ACC112 (cell line): Measurements from ENCODE around the gene SLC35A4.

Experiments
- H2AFZ ChIP-seq: fragments of 200-600 bp; sonication (generic); one replicate; pipeline ENCODE4 v1.6.0; 2017; ENCODE audit warnings: antibody characterized with exemption, low read length; ENCODE audit not compliant: unreplicated experiment
- H3K27ac ChIP-seq: fragments of 200-600 bp; sonication (generic); 2 replicates; pipeline ENCODE4 v1.5.1; 2014; ENCODE audit warnings: low read depth, mild to moderate bottlenecking, antibody characterized with exemption, low read length, moderate library complexity
- H3K27me3 ChIP-seq: fragments of 200-600 bp; sonication (generic); 2 replicates; pipeline ENCODE4 v1.6.1; 2014; ENCODE audit warnings: mild to moderate bottlenecking, antibody characterized with exemption, low read length, moderate library complexity, mixed read lengths; ENCODE audit not compliant: insufficient read depth
- H3K36me3 ChIP-seq: fragments of 200-600 bp; sonication (generic); 2 replicates; pipeline ENCODE4 v1.6.1; 2016; ENCODE audit warnings: mild to moderate bottlenecking, antibody characterized with exemption, low read length, moderate library complexity, mixed read lengths; ENCODE audit not compliant: insufficient read depth
- H3K4me1 ChIP-seq: fragments of 200-600 bp; sonication (generic); one replicate; pipeline ENCODE4 v1.6.1; 2016; ENCODE audit warnings: low read length, mixed read lengths; ENCODE audit not compliant: insufficient read depth, unreplicated experiment, control insufficient read depth
- H3K4me3 ChIP-seq: fragments of 200-600 bp; sonication (generic); 2 replicates; pipeline ENCODE4 v1.5.1; 2014; ENCODE audit warnings: mild to moderate bottlenecking, low read depth, low read length
- H3K79me2 ChIP-seq: fragments of 200-600 bp; sonication (generic); one replicate; pipeline ENCODE4 v1.6.0; 2016; ENCODE audit warnings: low read length; ENCODE audit not compliant: control insufficient read depth, unreplicated experiment, insufficient read depth

The SLC35A4 gene

DNA sequence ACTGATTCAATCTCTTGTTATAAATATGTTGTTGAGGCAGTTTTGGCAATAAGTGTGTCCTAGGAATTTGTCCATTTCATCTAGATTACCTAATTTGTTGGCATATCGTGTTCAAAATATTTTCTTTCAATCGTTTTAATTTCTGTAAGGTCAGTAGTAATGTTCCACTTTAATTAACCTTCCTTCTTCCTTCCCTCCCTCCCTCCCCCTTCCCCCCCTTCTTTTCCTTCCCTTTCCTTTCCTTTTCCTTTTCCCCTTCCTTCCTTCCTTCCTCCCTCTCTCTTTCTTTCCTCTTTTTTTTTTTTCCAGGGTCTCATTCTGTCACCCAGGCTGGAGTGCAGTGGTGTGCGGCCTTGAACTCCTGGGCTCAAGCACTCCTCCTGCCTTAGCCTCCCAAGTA, 41.3 kb downstream of the SLC35A4 start:
- Histone ChIP-seq H3K27me3 (no peaks in the 10 kb centered on the region), H3K27ac (no peak overlapping the region), H3K79me2 (no peaks in the 10 kb centered on the region), H3K4me1 (peaks cover 23% of the 10 kb centered on the region), H3K4me3 (no peak overlapping the region), H2AFZ (no peak overlapping the region), H3K36me3 (no peaks in the 10 kb centered on the region)

GRCh38 chr5:140607031-140607430, 42.4 kb downstream of the SLC35A4 start:
- Histone ChIP-seq H2AFZ (no peak overlapping the region), H3K27ac (no peak overlapping the region), H3K36me3 (no peaks in the 10 kb centered on the region), H3K4me3 (no peak overlapping the region), H3K79me2 (no peaks in the 10 kb centered on the region), H3K27me3 (no peaks in the 10 kb centered on the region), H3K4me1 (peaks cover 23% of the 10 kb centered on the region)

- Histone ChIP-seq H3K36me3 (no peaks in the 10 kb centered on the region), H2AFZ (no peak overlapping the region), H3K4me3 (no peak overlapping the region), H3K79me2 (no peaks in the 10 kb centered on the region), H3K27me3 (no peaks in the 10 kb centered on the region), H3K27ac (no peak overlapping the region), H3K4me1 (peaks cover 13% of the 10 kb centered on the region)
Measured at GRCh38 chr5:140608722-140609121, 44.1 kb downstream of the SLC35A4 start.

DNA sequence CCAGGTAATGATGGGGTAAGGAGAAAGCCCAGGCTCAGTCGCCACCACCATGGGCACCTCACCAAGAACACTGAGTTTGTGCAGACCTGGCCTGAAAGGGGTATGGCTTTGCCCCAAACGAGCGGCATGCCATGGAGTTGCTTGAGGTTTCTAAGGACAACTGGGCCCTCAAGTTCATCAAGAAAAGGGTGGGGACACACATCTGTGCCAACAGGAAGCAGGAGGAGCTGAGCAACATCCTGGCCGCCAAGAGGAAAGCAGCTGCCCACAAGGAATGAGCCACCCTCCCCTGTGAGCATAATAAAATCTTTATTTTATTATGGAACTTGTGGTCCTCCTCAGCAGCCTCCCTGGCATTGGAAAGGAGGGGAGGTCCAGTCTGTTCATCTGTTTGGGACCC, 44.5 kb downstream of the SLC35A4 start:
- H3K4me1 ChIP-seq = peaks cover 13% of the 10 kb centered on the region
- H3K27me3 ChIP-seq = no peaks in the 10 kb centered on the region
- H3K36me3 ChIP-seq = no peaks in the 10 kb centered on the region
- H3K79me2 ChIP-seq = no peaks in the 10 kb centered on the region
- H2AFZ ChIP-seq = no peak overlapping the region
- H3K27ac ChIP-seq = no peak overlapping the region
- no peak overlapping the region for H3K4me3 ChIP-seq

DNA sequence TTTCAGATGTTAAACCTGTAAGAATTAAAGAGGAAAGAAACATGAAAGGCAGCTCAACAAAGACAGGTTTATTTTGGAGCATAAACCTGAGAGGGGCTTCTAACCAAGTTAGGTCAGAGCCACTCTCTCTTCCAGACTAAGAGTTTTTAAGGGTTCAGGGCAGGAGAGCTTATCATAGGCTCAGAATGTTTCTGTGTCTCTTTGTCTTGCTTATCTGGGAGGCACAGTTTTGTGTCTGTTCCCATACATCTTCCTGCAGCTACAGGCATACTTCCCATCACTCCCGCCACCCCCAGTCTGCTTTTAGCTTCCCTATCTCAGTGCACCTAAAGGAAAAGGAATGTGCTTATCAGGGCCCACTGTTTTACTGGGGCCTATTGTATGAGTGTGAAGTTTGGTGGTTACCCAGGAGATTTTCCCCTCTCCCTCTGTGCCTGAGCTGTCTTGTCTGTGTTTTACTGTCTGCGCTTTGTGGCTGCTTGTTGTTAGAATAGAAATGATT, 46.4 kb downstream of the SLC35A4 start:
- H3K36me3 ChIP-seq = no peaks in the 10 kb centered on the region
- no peak overlapping the region for H3K4me3 ChIP-seq
- no peaks in the 10 kb centered on the region for H3K79me2 ChIP-seq
- peaks cover 13% of the 10 kb centered on the region for H3K4me1 ChIP-seq
- no peaks in the 10 kb centered on the region for H3K27me3 ChIP-seq
- no peak overlapping the region for H3K27ac ChIP-seq
- H2AFZ ChIP-seq = no peak overlapping the region
